HG03342 (cell line): Measurements from ENCODE around the gene MFSD6L.

ENCODE experiments used
- ATAC-seq: cut with Tn5 transposase; IDR thresholded peaks from one replicate; pipeline ENCODE4 v1.9.1; 2021; ENCODE audit warnings: mild to moderate bottlenecking, moderate library complexity; ENCODE audit not compliant: unreplicated experiment

MFSD6L gene

GRCh38 chr17:8798846-8799569 lies at the start of gene MFSD6L:
Gene MFSD6L (minus strand): TSS chr17:8799365. CDS start chr17:8799120, 245 bp downstream.
- no peak for ATAC-seq

GRCh38 chr17:8847891-8848290 lies 48.7 kb upstream of the MFSD6L start:
- no peak for ATAC-seq

GRCh38 chr17:8846768-8847211 lies 47.6 kb upstream of the MFSD6L start:
- ATAC-seq, result no peak

- no peak for ATAC-seq
These were observed 45.4 kb upstream of the MFSD6L start for GRCh38 chr17:8844229-8845218.

GRCh38 chr17:8843344-8843743 lies 44.2 kb upstream of the MFSD6L start:
- no peak for ATAC-seq

- ATAC-seq, result no peak
These were observed 42.7 kb upstream of the MFSD6L start for GRCh38 chr17:8841844-8842243.

GRCh38 chr17:8839410-8839935 lies 40.3 kb upstream of the MFSD6L start:
- no peak for ATAC-seq

GRCh38 chr17:8838551-8839095 lies 39.5 kb upstream of the MFSD6L start:
- no peak for ATAC-seq

- no peak for ATAC-seq
These were observed 38.5 kb upstream of the MFSD6L start for GRCh38 chr17:8837563-8838075.

GRCh38 chr17:8836821-8837562 lies 37.8 kb upstream of the MFSD6L start:
- no peak for ATAC-seq

- no peak for ATAC-seq
These were observed 36.6 kb upstream of the MFSD6L start for GRCh38 chr17:8835631-8836364.

GRCh38 chr17:8835106-8835505 lies 35.9 kb upstream of the MFSD6L start:
- ATAC-seq, result no peak

GRCh38 chr17:8832711-8833352 lies 33.7 kb upstream of the MFSD6L start:
- no peak for ATAC-seq

- ATAC-seq, result no peak
These were observed 32.2 kb upstream of the MFSD6L start for GRCh38 chr17:8831234-8831849.

GRCh38 chr17:8830141-8830540 lies 31.0 kb upstream of the MFSD6L start:
- ATAC-seq, result no peak

GRCh38 chr17:8829036-8829941 lies 30.1 kb upstream of the MFSD6L start:
- ATAC-seq, result no peak

- no peak for ATAC-seq
These were observed 29.3 kb upstream of the MFSD6L start for GRCh38 chr17:8828517-8828875.
